H1 (cell line): Measurements from ENCODE around the gene RGS3. TPM values are rescaled to one million over a fixed set of nuclear protein-coding genes. Genes with fewer than 3 reads are reported as not detected.

Experiments used
- CREB1 ChIP-seq: IDR thresholded peaks from 2 replicates; pipeline ENCODE4 v1.6.1; 2012; ENCODE audit warnings: inconsistent platforms
- EGR1 ChIP-seq: IDR thresholded peaks from 2 replicates; pipeline ENCODE4 v1.6.1; 2011; ENCODE audit warnings: low read depth, low read length, borderline replicate concordance
- EZH2 ChIP-seq: fragments of 200-600 bp; sonication (generic); IDR thresholded peaks from 2 replicates; pipeline ENCODE4 v1.7.1; 2012; ENCODE audit warnings: low read depth, mild to moderate bottlenecking, moderate library complexity, low read length, inconsistent platforms; ENCODE audit not compliant: severe bottlenecking
- FOSL1 ChIP-seq: IDR thresholded peaks from 2 replicates; pipeline ENCODE4 v1.6.1; 2011; ENCODE audit warnings: mild to moderate bottlenecking, low read depth, low read length, moderate library complexity; ENCODE audit not compliant: insufficient read depth
- SAP30 ChIP-seq: fragments of 300-600 bp; sonication (generic); IDR thresholded peaks from 2 replicates; pipeline ENCODE4 v1.7.1; 2012; ENCODE audit warnings: low read length, moderate library complexity, mild to moderate bottlenecking, inconsistent platforms; ENCODE audit not compliant: insufficient read depth, insufficient replicate concordance
- SIRT6 ChIP-seq: IDR thresholded peaks from one replicate; pipeline ENCODE4 v1.7.1; 2012; ENCODE audit warnings: low read length, inconsistent platforms
- SP1 ChIP-seq: IDR thresholded peaks from 2 replicates; pipeline ENCODE4 v1.6.1; 2011; ENCODE audit warnings: low read depth, low read length
- TEAD4 ChIP-seq: IDR thresholded peaks from 2 replicates; pipeline ENCODE4 v1.6.1; 2012; ENCODE audit warnings: low read depth, low read length, inconsistent platforms, mixed read lengths
- polyA plus RNA-seq, 7 experiments: library from polyadenylated mRNA; depleted of rRNA in 3 of 7; stranded (reverse) in 5 of 7; unstranded in 2 of 7; fragments of >200 nt in 5 of 7; fragments of 200-250 nt in 2 of 7; gene quantifications; 1 replicate in 5 of 7; 2 replicates in 1 of 7; 4 replicates in 1 of 7; pipeline versions ENCODE4 v1.2.1 to v1.2.3, GENCODE V29; 2011 to 2013; ENCODE audit warnings: missing spikeins in 2 of 7, mixed read lengths in 2 of 7
- total RNA-seq: library from RNA; stranded (reverse); fragmentation: NEBNext Ultra II Directional; extraction: Animal tissue kit (Norgen Biotek cat#: 25700); gene quantifications from 2 replicates; pipeline ENCODE4 v1.2.1, GENCODE V29; 2021
- TF ChIP-seq, protein P1 (sequence below): IDR thresholded peaks from 2 replicates; pipeline ENCODE4 v1.6.1; 2012; ENCODE audit warnings: low read length, inconsistent platforms
- TF ChIP-seq, protein P2 (sequence below): IDR thresholded peaks from 2 replicates; pipeline ENCODE4 v1.6.1; 2012; ENCODE audit warnings: inconsistent platforms

Gene RGS3
- total and polyA plus RNA-seq, 2 of the 8 experiments (the other 6 are each of a cell fraction or from before 2014, with no cell fraction given), result 12.6 to 18.2 TPM

DNA sequence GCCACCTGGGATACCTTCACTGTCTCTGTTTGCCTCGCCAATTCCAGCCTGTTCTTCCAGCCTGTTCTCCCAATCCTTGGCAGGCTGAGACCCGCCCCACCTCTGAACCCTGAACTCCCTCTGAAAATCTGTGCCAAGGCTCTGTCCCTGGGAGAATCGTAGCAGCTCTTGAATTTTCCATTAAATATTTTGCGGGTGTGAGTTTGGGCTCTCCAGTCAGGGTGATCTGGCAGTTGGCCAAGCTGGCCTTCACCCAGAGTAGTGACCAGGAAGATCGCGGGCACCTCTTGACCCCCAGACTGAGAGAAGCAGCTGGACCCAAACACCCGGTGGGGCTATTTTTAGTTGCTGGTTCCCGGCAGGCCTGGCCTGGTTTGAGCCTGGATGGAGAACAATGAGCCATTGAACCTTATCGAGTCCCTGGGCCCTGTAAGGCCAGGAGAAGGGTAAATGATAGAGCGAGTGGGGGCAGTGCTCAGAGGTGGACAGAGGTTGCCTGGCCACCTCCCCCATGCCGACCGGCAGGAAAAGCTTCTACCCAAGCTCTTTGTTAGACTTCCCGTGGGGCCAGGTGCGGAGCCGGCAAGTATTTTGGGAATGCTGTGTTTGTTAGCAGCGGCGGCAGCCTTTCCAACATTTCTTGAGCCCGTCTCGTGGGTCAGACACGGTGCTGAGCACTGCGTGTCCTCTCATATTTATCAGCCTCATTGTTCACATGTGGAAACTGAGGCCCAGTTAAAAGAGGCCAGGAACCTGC lies 146.2 kb downstream of the RGS3 start (continued):
- TF ChIP-seq CREB1 (no peak), SAP30 (no peak), TEAD4 (peak; percentile 74; the same call in 1 of the 2 replicates), EGR1 (no peak), SIRT6 (no peak), FOSL1 (no peak), EZH2 (no peak), SP1 (peak; percentile 86)
- TF ChIP-seq, protein P1, sequence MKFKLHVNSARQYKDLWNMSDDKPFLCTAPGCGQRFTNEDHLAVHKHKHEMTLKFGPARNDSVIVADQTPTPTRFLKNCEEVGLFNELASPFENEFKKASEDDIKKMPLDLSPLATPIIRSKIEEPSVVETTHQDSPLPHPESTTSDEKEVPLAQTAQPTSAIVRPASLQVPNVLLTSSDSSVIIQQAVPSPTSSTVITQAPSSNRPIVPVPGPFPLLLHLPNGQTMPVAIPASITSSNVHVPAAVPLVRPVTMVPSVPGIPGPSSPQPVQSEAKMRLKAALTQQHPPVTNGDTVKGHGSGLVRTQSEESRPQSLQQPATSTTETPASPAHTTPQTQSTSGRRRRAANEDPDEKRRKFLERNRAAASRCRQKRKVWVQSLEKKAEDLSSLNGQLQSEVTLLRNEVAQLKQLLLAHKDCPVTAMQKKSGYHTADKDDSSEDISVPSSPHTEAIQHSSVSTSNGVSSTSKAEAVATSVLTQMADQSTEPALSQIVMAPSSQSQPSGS, result no peak
- TF ChIP-seq, protein P2, sequence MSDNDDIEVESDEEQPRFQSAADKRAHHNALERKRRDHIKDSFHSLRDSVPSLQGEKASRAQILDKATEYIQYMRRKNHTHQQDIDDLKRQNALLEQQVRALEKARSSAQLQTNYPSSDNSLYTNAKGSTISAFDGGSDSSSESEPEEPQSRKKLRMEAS, result peak; percentile 20
